Gastrocnemius medialis (tissue), 4 donors: ENCODE measurements around the gene CPS1. TPM values are rescaled to one million over a fixed set of nuclear protein-coding genes. Genes with fewer than 3 reads are reported as not detected.

Experiments used
- ATAC-seq, 2 donors: fragments of 150-250 bp; one replicate each; pipeline ENCODE4 v1.9.1; 2016
- DNase-seq, 2 donors: peaks; one replicate each; pipeline ENCODE4 v3.0.0-alpha.2; 2019
- H3K27ac ChIP-seq, 4 donors: fragments of 200-600 bp; sonication (generic); 1 replicate in 1 of 4; 2 replicates in 3 of 4; pipeline ENCODE4 v1.5.1; 2016 to 2018; ENCODE audit warnings: mild to moderate bottlenecking in 2 of 4, moderate library complexity in 1 of 4
- H3K27me3 ChIP-seq, 3 donors: fragments of 200-600 bp; sonication (generic) in 2 of 3; 1 replicate in 1 of 3; 2 replicates in 2 of 3; pipeline versions ENCODE4 v1.5.1 to v1.6.0; 2016 to 2019; ENCODE audit warnings: mild to moderate bottlenecking in 1 of 3, moderate library complexity in 1 of 3
- H3K36me3 ChIP-seq, 2 donors: fragments of 200-600 bp; sonication (generic) in 1 of 2; one replicate each; pipeline ENCODE4 v1.5.1; 2017 to 2018
- H3K4me1 ChIP-seq, 2 donors: fragments of 200-600 bp; sonication (generic) in 1 of 2; one replicate each; pipeline ENCODE4 v1.5.1; 2016 to 2017; ENCODE audit warnings: mild to moderate bottlenecking in 2 of 2
- H3K4me3 ChIP-seq, 4 donors: fragments of 200-600 bp; sonication (generic) in 3 of 4; 1 replicate in 1 of 4; 2 replicates in 3 of 4; pipeline ENCODE4 v1.5.1; 2016 to 2019; ENCODE audit warnings: mild to moderate bottlenecking in 2 of 4
- H3K9me3 ChIP-seq, 3 donors: fragments of 200-600 bp; sonication (generic) in 2 of 3; 1 replicate in 1 of 3; 2 replicates in 2 of 3; pipeline ENCODE4 v1.5.1; 2016 to 2019
- POLR2A ChIP-seq, 2 donors: fragments of 450-650 bp; IDR thresholded peaks; one replicate each; pipeline ENCODE4 v1.6.1; 2017; ENCODE audit warnings: antibody characterized with exemption in 2 of 2, mild to moderate bottlenecking in 2 of 2, moderate library complexity in 2 of 2
- in situ Hi-C, 4 donors: fragments of 200-750 bp; cut with MboI; loops; one replicate each; pipeline versions ENCODE4 v1.15.0 to v1.8.0; 2017; ENCODE audit warnings: low sequenced_read_pairs in 4 of 4
- intact Hi-C: fragments of 100-400 bp; cut with DNase I; formaldehyde crosslinking; loops from one replicate; pipeline ENCODE4 v1.15.1; 2023; ENCODE audit warnings: low total_unique reads
- total RNA-seq, 4 donors: library from RNA; depleted of rRNA; stranded (reverse); fragments of >200 nt; gene quantifications; one replicate each; pipeline versions ENCODE4 v1.1.0 to v1.2.3, GENCODE V29; 2016
- TF ChIP-seq, protein P1 (sequence below), 5 experiments: fragments of 450-650 bp in 3 of 5; fragments of 200-600 bp in 2 of 5; sonication (generic) in 2 of 5; IDR thresholded peaks in 4 of 5; conservative IDR thresholded peaks in 1 of 5; 1 replicate in 4 of 5; 2 replicates in 1 of 5; pipeline ENCODE4 v1.5.1; 2016 to 2019; ENCODE audit warnings: antibody characterized with exemption in 5 of 5, mild to moderate bottlenecking in 3 of 5, moderate library complexity in 3 of 5

CPS1 gene
- total RNA-seq, 4 donors from 2014 or later = 1.2 to 4.5 (median 2.6) TPM

DNA sequence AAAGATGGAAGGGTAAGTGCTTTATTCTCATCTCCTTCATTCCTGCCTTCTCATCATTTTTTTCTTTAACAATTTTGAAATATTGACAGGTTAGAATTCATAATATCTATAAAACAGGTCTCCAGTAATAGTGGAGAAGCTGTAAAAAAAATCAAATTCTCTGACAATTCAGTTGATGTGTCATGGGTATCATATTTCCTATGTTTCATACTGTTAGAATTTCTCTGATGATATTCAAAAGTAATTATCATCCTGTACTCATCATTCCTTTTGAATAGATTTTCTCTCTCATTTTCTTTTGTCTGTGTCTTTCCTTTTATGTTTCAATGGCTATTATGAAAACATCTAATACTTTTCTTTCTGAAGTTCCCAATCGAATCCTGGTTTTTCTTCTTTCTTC, 97.7 kb downstream of the CPS1 start:
- H3K36me3 ChIP-seq = no peaks in the 10 kb centered on the region
- ATAC-seq = no peak
- no peak overlapping the region for H3K27ac ChIP-seq
- H3K4me3 ChIP-seq = no peak overlapping the region
- no peak for DNase-seq
- intact Hi-C loops = no loop called here
- in situ Hi-C loops = no loop called here
- TF ChIP-seq, protein P1, sequence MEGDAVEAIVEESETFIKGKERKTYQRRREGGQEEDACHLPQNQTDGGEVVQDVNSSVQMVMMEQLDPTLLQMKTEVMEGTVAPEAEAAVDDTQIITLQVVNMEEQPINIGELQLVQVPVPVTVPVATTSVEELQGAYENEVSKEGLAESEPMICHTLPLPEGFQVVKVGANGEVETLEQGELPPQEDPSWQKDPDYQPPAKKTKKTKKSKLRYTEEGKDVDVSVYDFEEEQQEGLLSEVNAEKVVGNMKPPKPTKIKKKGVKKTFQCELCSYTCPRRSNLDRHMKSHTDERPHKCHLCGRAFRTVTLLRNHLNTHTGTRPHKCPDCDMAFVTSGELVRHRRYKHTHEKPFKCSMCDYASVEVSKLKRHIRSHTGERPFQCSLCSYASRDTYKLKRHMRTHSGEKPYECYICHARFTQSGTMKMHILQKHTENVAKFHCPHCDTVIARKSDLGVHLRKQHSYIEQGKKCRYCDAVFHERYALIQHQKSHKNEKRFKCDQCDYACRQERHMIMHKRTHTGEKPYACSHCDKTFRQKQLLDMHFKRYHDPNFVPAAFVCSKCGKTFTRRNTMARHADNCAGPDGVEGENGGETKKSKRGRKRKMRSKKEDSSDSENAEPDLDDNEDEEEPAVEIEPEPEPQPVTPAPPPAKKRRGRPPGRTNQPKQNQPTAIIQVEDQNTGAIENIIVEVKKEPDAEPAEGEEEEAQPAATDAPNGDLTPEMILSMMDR (IDR thresholded peaks at IDR 0.05 in 4 of 5, conservative IDR thresholded peaks at IDR 0.05 in 1 of 5) = no peak
- no peak for TF ChIP-seq POLR2A (IDR thresholded peaks at IDR 0.05)
- no peaks in the 10 kb centered on the region for H3K9me3 ChIP-seq
- H3K4me1 ChIP-seq = no peaks in the 10 kb centered on the region
- H3K27me3 ChIP-seq = no peaks in the 10 kb centered on the region

GRCh38 chr2:210655229-210655975, 99.0 kb downstream of the CPS1 start:
- no peak overlapping the region for H3K27ac ChIP-seq
- H3K9me3 ChIP-seq = no peaks in the 10 kb centered on the region
- in situ Hi-C loops (no loop called here), intact Hi-C loops (no loop called here)
- DNase-seq = no peak
- TF ChIP-seq POLR2A (IDR thresholded peaks at IDR 0.05) = no peak
- TF ChIP-seq, protein P1 (IDR thresholded peaks at IDR 0.05 in 4 of 5, conservative IDR thresholded peaks at IDR 0.05 in 1 of 5) = no peak
- H3K4me3 ChIP-seq = no peak overlapping the region
- no peak for ATAC-seq
- no peaks in the 10 kb centered on the region for H3K27me3 ChIP-seq
- no peaks in the 10 kb centered on the region for H3K4me1 ChIP-seq
- H3K36me3 ChIP-seq = no peaks in the 10 kb centered on the region

DNA sequence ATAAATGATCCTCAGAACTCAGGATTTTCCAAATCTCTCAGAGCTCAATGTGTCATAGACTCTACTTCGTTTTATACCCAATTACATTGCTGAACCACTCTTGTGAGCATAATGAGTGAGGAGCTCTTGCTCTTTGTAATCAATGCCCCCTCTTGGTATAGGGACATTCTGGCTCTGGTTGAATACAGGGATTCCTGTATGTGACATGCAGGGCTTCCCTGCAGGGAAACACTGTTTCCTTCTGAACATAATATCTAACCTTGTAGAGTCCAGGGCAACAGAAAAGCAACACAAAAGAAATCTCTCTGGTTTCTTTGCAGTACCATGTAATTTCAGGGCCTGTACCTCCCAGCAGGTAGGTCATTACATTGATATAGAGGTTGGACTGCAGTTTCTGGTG, 101.5 kb downstream of the CPS1 start:
- Histone ChIP-seq H3K4me3 (no peak overlapping the region), H3K27ac (no peak overlapping the region), H3K4me1 (no peaks in the 10 kb centered on the region), H3K9me3 (no peaks in the 10 kb centered on the region), H3K27me3 (no peaks in the 10 kb centered on the region), H3K36me3 (no peaks in the 10 kb centered on the region)
- ATAC-seq = no peak
- in situ Hi-C loops (no loop called here), intact Hi-C loops (no loop called here)
- TF ChIP-seq POLR2A (IDR thresholded peaks at IDR 0.05) = no peak
- TF ChIP-seq, protein P1 (IDR thresholded peaks at IDR 0.05 in 4 of 5, conservative IDR thresholded peaks at IDR 0.05 in 1 of 5) = no peak
- DNase-seq = no peak

DNA sequence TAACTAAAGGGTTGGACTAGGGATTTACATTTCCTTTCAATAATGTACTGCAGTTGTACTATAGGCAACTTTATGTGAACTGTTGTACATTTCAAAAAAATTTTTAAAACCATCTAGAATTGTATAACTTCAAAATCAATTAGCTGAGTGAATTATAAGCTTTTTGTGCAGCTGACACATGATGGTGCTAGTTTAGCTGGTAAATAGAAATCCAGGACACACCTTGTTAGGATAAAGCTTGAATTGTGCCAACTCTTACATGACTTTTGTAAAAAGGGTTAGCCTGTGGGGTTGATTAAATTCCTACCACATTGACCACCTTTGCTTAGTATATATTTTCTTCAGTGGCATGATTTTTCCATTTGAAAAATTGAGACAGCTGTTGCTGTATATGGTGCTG, 104.4 kb downstream of the CPS1 start:
- no peak overlapping the region for H3K27ac ChIP-seq
- H3K27me3 ChIP-seq = no peaks in the 10 kb centered on the region
- intact Hi-C loops = no loop called here
- H3K4me3 ChIP-seq = no peak overlapping the region
- TF ChIP-seq, protein P1 (IDR thresholded peaks at IDR 0.05 in 4 of 5, conservative IDR thresholded peaks at IDR 0.05 in 1 of 5) = no peak
- TF ChIP-seq POLR2A (IDR thresholded peaks at IDR 0.05) = no peak
- H3K4me1 ChIP-seq = no peaks in the 10 kb centered on the region
- no peak for ATAC-seq
- H3K36me3 ChIP-seq = no peaks in the 10 kb centered on the region
- DNase-seq = no peak
- H3K9me3 ChIP-seq = no peaks in the 10 kb centered on the region
- in situ Hi-C loops = no loop called here

GRCh38 chr2:210662560-210662959, 106.2 kb downstream of the CPS1 start:
- H3K27me3 ChIP-seq = no peaks in the 10 kb centered on the region
- in situ Hi-C loops = no loop called here
- H3K4me3 ChIP-seq = no peak overlapping the region
- H3K27ac ChIP-seq = no peak overlapping the region
- ATAC-seq = no peak
- TF ChIP-seq POLR2A (IDR thresholded peaks at IDR 0.05) = no peak
- TF ChIP-seq, protein P1 (IDR thresholded peaks at IDR 0.05 in 4 of 5, conservative IDR thresholded peaks at IDR 0.05 in 1 of 5) = no peak
- no peaks in the 10 kb centered on the region for H3K9me3 ChIP-seq
- H3K4me1 ChIP-seq = no peaks in the 10 kb centered on the region
- intact Hi-C loops = no loop called here
- DNase-seq = no peak
- H3K36me3 ChIP-seq = no peaks in the 10 kb centered on the region
